HL-60 (cell line): Measurements from ENCODE around the gene URB1.

Experiments
- CTCF ChIP-seq: IDR thresholded peaks from one replicate; pipeline ENCODE4 v1.5.1; 2011; ENCODE audit warnings: low read length, control low read depth, inconsistent platforms; ENCODE audit not compliant: insufficient read depth
- GABPA ChIP-seq: IDR thresholded peaks from 2 replicates; pipeline ENCODE4 v1.6.1; 2012; ENCODE audit warnings: low read depth
- POLR2AphosphoS5 ChIP-seq: IDR thresholded peaks from 2 replicates; pipeline ENCODE4 v1.6.1; 2012; ENCODE audit warnings: low read depth
- SPI1 ChIP-seq: IDR thresholded peaks from 2 replicates; pipeline ENCODE4 v1.6.1; 2012; ENCODE audit warnings: low read depth, mild to moderate bottlenecking, borderline replicate concordance
- TF ChIP-seq, protein P1 (sequence below): IDR thresholded peaks from 2 replicates; pipeline ENCODE4 v1.6.1; 2012; ENCODE audit warnings: low read depth; ENCODE audit not compliant: insufficient replicate concordance

GRCh38 chr21:32340863-32341848 lies 51.7 kb downstream of the URB1 start:
- TF ChIP-seq CTCF (no peak), POLR2AphosphoS5 (no peak), GABPA (no peak), SPI1 (no peak)
- TF ChIP-seq, protein P1, sequence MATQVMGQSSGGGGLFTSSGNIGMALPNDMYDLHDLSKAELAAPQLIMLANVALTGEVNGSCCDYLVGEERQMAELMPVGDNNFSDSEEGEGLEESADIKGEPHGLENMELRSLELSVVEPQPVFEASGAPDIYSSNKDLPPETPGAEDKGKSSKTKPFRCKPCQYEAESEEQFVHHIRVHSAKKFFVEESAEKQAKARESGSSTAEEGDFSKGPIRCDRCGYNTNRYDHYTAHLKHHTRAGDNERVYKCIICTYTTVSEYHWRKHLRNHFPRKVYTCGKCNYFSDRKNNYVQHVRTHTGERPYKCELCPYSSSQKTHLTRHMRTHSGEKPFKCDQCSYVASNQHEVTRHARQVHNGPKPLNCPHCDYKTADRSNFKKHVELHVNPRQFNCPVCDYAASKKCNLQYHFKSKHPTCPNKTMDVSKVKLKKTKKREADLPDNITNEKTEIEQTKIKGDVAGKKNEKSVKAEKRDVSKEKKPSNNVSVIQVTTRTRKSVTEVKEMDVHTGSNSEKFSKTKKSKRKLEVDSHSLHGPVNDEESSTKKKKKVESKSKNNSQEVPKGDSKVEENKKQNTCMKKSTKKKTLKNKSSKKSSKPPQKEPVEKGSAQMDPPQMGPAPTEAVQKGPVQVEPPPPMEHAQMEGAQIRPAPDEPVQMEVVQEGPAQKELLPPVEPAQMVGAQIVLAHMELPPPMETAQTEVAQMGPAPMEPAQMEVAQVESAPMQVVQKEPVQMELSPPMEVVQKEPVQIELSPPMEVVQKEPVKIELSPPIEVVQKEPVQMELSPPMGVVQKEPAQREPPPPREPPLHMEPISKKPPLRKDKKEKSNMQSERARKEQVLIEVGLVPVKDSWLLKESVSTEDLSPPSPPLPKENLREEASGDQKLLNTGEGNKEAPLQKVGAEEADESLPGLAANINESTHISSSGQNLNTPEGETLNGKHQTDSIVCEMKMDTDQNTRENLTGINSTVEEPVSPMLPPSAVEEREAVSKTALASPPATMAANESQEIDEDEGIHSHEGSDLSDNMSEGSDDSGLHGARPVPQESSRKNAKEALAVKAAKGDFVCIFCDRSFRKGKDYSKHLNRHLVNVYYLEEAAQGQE = no peak
